Neural crest cell (in vitro differentiated cells): ENCODE results near the gene CELF4. TPM values are rescaled to one million over a fixed set of nuclear protein-coding genes. Genes with fewer than 3 reads are reported as not detected.

Source experiments
- DNase-seq: peaks from one replicate; pipeline ENCODE4 v3.0.0; 2021; ENCODE audit warnings: low read depth, mixed read lengths, low spot score
- H3K27ac Mint-ChIP-seq: one replicate; pipeline ENCODE4 v1.8.0; 2021; ENCODE audit warnings: mild to moderate bottlenecking, mixed read lengths; ENCODE audit not compliant: unreplicated experiment
- H3K27me3 Mint-ChIP-seq: 2 replicates; pipeline ENCODE4 v1.8.0; 2021; ENCODE audit warnings: low read depth, mild to moderate bottlenecking, mixed read lengths
- H3K36me3 Mint-ChIP-seq: 2 replicates; pipeline ENCODE4 v1.8.0; 2021; ENCODE audit warnings: low read depth, mild to moderate bottlenecking, mixed read lengths
- H3K4me1 Mint-ChIP-seq: 2 replicates; pipeline ENCODE4 v1.8.0; 2021; ENCODE audit warnings: mixed read lengths
- H3K4me3 Mint-ChIP-seq: one replicate; pipeline ENCODE4 v1.8.0; 2021; ENCODE audit warnings: mild to moderate bottlenecking, mixed read lengths
- H3K9me3 Mint-ChIP-seq: 2 replicates; pipeline ENCODE4 v1.8.0; 2021; ENCODE audit warnings: mixed read lengths
- total RNA-seq: library from RNA; stranded (reverse); gene quantifications from 2 replicates; pipeline ENCODE4 v1.2.1, GENCODE V29; 2021
- TF ChIP-seq, protein P1 (sequence below): fragments of 200-600 bp; sonication (generic); conservative IDR thresholded peaks from 2 replicates; pipeline ENCODE4 v1.5.0; 2021; ENCODE audit warnings: antibody characterized with exemption, mild to moderate bottlenecking

The CELF4 gene
- total RNA-seq, 1 donor from 2014 or later: 1.9 TPM

DNA sequence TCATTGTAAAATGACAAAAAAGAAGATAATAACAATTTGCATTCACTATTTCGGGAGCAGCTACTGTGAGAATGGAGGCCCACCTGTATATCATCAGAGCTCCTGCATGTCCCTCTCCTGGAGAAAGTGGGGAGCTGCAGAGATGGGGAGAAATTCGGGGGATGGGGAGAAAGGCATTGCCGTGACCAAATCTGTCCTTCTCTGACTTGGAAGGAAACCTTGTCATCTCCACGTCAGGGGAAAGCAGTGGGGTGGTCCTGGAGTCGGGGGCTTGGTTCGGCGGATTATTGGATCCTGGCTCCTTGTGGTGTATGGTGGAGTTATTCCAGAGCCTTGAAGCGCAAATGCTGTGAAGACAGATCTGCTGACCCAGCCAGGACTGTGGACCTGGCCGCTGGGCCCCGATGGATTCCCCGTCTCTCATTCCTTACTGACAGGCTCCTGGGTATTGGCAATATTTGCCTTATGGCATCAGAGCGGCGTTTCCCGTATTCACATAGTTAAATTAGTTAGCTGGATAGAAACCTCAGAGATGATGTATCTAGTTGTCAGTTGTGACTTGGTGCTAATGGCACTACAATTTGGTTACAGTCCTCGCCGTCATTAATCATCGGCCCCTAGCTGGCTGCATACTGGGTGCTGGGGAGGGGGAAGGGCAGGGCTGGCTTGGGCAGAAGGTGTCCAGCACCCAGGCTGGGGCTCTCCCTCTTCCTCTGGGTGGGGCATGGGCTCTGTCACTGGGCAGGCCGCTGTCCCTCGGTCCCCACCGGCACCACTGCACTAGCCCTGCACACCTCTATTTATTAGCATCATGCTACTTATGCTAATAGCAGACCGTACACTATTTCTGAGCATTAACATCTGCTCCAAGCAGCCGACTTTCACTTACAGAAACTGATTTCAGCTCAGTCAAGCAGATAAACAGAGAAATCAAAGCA lies 31.7 kb downstream of the CELF4 start:
- TF ChIP-seq, protein P1, sequence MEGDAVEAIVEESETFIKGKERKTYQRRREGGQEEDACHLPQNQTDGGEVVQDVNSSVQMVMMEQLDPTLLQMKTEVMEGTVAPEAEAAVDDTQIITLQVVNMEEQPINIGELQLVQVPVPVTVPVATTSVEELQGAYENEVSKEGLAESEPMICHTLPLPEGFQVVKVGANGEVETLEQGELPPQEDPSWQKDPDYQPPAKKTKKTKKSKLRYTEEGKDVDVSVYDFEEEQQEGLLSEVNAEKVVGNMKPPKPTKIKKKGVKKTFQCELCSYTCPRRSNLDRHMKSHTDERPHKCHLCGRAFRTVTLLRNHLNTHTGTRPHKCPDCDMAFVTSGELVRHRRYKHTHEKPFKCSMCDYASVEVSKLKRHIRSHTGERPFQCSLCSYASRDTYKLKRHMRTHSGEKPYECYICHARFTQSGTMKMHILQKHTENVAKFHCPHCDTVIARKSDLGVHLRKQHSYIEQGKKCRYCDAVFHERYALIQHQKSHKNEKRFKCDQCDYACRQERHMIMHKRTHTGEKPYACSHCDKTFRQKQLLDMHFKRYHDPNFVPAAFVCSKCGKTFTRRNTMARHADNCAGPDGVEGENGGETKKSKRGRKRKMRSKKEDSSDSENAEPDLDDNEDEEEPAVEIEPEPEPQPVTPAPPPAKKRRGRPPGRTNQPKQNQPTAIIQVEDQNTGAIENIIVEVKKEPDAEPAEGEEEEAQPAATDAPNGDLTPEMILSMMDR: peak; percentile 40
- H3K9me3 Mint-ChIP-seq: no peaks in the 10 kb centered on the region
- H3K27me3 Mint-ChIP-seq: peaks cover 37% of the 10 kb centered on the region
- no peak for DNase-seq
- peak overlapping the region; percentile 43 for H3K27ac Mint-ChIP-seq
- no peaks in the 10 kb centered on the region for H3K36me3 Mint-ChIP-seq
- peaks cover 11% of the 10 kb centered on the region for H3K4me1 Mint-ChIP-seq
- H3K4me3 Mint-ChIP-seq: no peak overlapping the region

DNA sequence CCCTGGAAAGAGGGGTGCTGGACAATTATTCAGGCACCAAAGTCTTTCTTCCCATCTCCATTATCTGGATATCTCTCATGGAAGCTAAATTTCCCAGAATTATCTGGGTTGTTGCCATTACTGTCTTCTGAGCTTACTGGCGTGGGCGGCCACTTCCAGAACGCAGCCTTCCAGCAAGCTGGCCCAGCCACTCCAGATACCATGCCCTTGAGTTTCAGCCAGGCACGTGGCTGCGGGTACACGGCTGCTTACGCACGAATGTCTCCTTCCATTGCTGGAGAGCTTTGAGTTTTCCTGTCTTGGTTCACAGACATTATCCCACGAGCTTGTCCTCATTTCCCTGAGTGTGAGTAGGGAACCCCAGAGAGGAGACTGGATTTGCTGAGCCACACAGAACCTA lies 32.7 kb downstream of the CELF4 start:
- Mint-ChIP-seq H3K4me3 (no peak overlapping the region), H3K4me1 (peaks cover 11% of the 10 kb centered on the region), H3K36me3 (no peaks in the 10 kb centered on the region), H3K27me3 (peaks cover 27% of the 10 kb centered on the region), H3K27ac (no peak overlapping the region), H3K9me3 (no peaks in the 10 kb centered on the region)
- no peak for DNase-seq
- TF ChIP-seq, protein P1: no peak

GRCh38 chr18:37529863-37530262 lies 35.7 kb downstream of the CELF4 start:
- TF ChIP-seq, protein P1: no peak
- Mint-ChIP-seq H3K27me3 (peaks cover 38% of the 10 kb centered on the region), H3K36me3 (no peaks in the 10 kb centered on the region), H3K4me3 (no peak overlapping the region), H3K9me3 (no peaks in the 10 kb centered on the region), H3K27ac (no peak overlapping the region), H3K4me1 (peaks cover 19% of the 10 kb centered on the region)
- no peak for DNase-seq

DNA sequence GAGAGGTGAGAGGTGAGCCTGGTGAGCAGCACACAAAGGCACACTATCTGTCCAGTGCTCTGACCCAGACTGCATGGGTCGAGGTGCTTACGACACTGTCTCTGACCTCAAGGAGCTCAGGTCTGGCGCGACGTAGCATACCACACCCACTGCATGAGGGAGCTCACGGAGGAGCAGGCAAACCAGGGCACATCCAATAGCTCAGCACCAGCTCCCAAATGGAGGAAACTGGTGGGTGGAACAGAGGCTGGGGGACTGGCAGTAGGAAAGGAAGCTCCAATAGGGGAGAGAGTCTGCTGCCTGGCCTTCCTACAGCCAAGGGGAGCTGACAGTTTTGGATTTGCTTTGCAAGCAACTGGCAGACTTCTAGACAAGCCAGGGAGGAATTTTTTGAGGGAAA lies 36.3 kb downstream of the CELF4 start:
- H3K27me3 Mint-ChIP-seq: peaks cover 43% of the 10 kb centered on the region

DNA sequence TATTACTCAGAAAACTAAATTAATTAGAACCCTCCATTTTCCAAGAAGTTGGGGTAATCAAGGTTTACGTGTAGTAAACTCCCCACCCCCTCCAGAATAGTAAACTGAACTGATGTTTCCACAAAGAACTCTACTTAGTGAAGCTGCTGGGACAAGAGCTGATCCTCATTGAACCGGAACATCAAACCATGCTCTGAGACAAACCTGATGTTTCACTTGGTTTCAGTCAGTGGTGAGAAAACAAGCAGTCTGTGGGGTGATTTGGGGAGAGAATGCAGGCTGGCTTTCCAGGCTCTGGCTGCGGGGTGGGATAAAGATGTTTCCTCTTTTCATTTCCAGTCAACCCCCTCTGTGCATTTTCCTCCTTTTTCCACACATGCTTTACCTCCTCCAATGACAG lies 38.2 kb downstream of the CELF4 start:
- Mint-ChIP-seq H3K4me1 (peaks cover 22% of the 10 kb centered on the region), H3K27me3 (peaks cover 54% of the 10 kb centered on the region), H3K4me3 (no peak overlapping the region), H3K9me3 (no peaks in the 10 kb centered on the region), H3K27ac (no peak overlapping the region), H3K36me3 (no peaks in the 10 kb centered on the region)
- TF ChIP-seq, protein P1: no peak
- DNase-seq: no peak

More for the DNA sequence above, 36.3 kb downstream of the CELF4 start:
- Mint-ChIP-seq H3K36me3 (no peaks in the 10 kb centered on the region), H3K4me1 (peaks cover 18% of the 10 kb centered on the region), H3K9me3 (no peaks in the 10 kb centered on the region), H3K4me3 (no peak overlapping the region), H3K27ac (no peak overlapping the region)
- TF ChIP-seq, protein P1: no peak
- DNase-seq: no peak
